CD4-positive, alpha-beta T cell treated with Interleukin-4 for 1 hour (primary cell): ENCODE measurements around the gene NOP9.
A peak's percentile ranks its signal among the peaks of the same experiment; 100 is the strongest.

Experiments used
- DNase-seq, 2 donors: peaks; one replicate each; pipeline ENCODE4 v3.0.0-alpha.2; 2020 to 2022

NOP9 gene

DNA sequence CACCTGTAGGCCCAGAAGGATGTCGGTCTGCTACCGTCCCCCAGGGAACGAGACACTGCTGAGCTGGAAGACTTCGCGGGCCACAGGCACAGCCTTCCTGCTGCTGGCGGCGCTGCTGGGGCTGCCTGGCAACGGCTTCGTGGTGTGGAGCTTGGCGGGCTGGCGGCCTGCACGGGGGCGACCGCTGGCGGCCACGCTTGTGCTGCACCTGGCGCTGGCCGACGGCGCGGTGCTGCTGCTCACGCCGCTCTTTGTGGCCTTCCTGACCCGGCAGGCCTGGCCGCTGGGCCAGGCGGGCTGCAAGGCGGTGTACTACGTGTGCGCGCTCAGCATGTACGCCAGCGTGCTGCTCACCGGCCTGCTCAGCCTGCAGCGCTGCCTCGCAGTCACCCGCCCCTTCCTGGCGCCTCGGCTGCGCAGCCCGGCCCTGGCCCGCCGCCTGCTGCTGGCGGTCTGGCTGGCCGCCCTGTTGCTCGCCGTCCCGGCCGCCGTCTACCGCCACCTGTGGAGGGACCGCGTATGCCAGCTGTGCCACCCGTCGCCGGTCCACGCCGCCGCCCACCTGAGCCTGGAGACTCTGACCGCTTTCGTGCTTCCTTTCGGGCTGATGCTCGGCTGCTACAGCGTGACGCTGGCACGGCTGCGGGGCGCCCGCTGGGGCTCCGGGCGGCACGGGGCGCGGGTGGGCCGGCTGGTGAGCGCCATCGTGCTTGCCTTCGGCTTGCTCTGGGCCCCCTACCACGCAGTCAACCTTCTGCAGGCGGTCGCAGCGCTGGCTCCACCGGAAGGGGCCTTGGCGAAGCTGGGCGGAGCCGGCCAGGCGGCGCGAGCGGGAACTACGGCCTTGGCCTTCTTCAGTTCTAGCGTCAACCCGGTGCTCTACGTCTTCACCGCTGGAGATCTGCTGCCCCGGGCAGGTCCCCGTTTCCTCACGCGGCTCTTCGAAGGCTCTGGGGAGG, 11.3 kb downstream of the NOP9 start, which contains the start of gene LTB4R:
TSS of gene LTB4R (plus strand) at position 857 of the 959 bp plus-strand sequence. CDS start 4,150 bp downstream, outside the sequence.
- peak; percentile 76 to 78 for DNase-seq

DNA sequence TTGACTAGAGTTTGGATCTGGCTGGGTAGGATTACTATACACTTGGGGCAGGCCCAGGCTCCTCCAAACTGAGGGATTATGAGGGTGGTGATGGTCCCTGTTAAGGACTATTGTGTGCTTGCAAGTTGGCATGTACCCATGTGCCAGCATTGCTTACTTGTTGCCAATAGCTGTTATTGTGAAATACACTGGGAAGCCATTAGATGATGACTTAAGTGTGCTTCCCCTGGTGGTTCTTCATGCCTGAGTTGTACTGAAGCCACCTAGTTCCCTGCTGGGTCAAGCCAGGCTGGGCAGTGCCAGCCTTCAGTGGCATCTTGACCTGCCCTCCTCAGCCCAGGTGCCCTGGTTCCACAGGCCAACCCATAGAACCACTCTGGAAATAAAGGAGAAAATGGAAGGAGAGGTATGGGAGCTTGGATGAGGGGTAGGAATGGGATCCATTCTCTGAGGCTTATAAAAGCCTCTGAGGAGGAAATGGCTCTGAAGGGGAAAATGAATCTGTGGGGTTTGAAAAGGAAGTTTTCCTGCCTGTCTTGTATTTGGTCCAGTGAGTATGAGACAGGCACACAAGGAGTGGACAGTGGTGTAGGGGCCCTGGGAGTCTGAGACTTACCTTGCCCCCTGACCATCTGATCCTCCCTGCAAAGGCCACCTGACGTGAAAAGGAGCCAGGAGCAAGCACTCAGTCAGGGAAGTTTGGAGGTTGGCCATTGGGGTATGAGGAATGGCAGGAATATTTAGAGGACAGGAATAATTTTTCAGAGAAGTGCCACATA, 12.4 kb downstream of the NOP9 start:
- DNase-seq, result peak in 1 of 2 donors; percentile 38

DNA sequence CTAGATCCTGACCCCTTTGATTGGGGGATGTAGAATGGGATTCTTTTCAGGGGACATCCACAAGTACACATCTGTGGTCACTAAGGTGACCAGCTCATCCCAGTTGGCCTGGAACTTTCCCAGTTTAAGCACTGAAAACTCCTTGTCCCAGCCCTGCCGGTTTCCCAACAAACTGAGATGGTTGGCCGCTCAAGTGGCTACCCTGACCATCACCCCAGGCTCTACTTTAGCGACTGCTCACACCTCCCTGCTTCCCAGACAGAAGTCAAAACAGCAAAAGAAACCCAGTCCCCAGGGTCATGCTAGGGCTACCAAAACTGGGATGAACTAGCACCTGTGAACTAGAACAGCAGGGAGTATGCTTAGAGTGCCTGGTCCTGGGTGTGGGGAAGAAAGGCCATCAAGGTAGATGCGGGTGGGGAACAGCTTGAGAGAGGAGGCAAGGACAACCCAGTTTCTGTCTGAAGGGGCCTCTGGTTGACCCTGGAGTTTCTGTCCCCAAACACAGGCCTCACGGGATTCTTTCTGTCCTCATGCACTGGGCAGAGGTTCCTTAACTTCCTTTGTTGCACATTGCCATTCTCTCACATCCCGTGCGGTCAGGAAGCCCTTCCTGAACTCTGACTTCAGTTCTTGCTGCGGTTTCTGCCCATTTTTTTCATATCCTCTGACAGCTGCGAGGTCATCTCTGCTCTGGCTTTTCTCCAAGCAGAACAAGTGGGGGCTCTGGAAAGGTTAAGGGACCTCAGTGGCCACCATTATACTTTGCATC, 13.3 kb downstream of the NOP9 start:
- peak; percentile 57 to 65 for DNase-seq

DNA sequence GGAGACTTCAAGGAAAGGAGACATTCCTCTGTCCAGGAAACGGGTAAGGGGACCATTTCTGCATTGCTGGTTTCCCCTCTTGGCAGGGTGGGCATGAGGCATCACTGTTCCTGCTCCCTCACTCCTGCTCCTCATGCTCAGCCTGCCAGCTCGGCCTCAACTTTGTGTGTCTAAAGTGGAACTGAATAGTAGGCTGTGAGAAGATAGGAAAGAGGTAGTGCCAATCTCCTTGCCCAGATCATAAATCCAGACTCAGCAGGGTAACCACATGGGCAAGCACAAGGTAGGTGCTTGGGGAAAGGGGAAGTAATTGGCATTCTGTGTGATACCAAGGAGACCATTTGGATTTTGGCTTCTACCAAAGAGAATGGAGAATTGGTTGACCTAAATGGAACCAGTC, 14.3 kb downstream of the NOP9 start:
- DNase-seq, result no peak

DNA sequence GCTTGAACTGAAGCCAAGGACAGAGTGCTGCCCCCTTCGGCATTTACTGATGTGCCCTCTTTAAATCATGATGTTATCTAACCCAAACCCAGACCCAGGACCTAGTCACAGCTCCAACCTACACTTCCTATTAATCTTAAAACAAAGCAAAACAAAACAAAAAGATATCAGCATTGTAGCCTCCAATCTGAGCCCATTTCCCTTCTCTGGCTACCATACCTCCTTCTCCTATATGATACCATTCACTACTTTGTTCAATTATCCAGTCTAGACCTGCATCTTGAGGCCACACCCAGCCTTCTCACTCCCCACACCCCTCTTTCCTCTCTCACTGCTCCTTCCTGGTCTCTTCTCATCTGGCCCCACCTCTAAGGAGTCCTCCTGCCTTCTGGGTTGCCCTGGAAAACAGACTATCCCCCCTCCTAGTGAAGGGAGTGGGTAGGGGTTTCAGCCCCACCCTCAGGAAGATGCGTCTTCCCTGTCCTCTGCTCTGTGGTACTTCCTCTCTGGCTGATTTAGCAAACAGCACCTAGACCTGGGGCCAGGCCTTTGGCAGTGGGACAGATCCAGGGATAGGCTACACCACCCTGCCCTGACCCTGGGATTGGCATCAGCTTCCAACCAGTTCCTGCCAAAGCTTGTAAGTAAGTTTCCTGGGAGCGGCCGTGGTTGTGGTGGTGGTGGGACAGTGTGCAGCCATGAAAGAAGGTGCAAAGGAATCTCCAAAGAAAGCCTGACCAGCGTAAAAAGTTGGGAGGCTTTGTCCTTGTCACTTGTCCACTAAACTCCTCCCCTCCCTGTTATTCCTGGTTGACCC, 14.9 kb downstream of the NOP9 start:
- no peak for DNase-seq

DNA sequence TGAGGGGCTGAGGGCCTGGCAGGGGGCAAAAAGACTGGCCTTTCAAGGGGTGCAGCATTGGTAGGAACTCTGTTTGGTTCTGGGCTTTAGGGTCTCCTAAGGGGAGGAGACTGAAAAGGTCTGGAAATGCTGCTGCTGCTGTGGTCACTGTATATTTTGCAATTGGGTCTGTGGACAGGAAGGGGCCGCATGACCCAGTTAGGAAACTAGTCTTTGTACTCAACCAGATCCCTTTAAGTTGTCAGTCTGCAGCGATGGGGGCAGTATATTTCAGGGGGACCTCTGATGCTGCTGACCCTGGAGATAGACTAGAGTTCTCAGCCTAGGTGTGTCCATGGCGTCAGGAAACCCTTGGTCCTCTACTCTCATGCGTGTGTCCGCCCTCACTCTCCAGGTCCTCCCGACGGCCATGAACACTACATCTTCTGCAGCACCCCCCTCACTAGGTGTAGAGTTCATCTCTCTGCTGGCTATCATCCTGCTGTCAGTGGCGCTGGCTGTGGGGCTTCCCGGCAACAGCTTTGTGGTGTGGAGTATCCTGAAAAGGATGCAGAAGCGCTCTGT, 15.7 kb downstream of the NOP9 start:
- no peak for DNase-seq

DNA sequence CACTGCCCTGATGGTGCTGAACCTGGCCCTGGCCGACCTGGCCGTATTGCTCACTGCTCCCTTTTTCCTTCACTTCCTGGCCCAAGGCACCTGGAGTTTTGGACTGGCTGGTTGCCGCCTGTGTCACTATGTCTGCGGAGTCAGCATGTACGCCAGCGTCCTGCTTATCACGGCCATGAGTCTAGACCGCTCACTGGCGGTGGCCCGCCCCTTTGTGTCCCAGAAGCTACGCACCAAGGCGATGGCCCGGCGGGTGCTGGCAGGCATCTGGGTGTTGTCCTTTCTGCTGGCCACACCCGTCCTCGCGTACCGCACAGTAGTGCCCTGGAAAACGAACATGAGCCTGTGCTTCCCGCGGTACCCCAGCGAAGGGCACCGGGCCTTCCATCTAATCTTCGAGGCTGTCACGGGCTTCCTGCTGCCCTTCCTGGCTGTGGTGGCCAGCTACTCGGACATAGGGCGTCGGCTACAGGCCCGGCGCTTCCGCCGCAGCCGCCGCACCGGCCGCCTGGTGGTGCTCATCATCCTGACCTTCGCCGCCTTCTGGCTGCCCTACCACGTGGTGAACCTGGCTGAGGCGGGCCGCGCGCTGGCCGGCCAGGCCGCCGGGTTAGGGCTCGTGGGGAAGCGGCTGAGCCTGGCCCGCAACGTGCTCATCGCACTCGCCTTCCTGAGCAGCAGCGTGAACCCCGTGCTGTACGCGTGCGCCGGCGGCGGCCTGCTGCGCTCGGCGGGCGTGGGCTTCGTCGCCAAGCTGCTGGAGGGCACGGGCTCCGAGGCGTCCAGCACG, 16.4 kb downstream of the NOP9 start:
- DNase-seq, result no peak

DNA sequence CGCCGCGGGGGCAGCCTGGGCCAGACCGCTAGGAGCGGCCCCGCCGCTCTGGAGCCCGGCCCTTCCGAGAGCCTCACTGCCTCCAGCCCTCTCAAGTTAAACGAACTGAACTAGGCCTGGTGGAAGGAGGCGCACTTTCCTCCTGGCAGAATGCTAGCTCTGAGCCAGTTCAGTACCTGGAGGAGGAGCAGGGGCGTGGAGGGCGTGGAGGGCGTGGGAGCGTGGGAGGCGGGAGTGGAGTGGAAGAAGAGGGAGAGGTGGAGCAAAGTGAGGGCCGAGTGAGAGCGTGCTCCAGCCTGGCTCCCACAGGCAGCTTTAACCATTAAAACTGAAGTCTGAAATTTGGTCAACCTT, 16.9 kb downstream of the NOP9 start:
- no peak for DNase-seq

DNA sequence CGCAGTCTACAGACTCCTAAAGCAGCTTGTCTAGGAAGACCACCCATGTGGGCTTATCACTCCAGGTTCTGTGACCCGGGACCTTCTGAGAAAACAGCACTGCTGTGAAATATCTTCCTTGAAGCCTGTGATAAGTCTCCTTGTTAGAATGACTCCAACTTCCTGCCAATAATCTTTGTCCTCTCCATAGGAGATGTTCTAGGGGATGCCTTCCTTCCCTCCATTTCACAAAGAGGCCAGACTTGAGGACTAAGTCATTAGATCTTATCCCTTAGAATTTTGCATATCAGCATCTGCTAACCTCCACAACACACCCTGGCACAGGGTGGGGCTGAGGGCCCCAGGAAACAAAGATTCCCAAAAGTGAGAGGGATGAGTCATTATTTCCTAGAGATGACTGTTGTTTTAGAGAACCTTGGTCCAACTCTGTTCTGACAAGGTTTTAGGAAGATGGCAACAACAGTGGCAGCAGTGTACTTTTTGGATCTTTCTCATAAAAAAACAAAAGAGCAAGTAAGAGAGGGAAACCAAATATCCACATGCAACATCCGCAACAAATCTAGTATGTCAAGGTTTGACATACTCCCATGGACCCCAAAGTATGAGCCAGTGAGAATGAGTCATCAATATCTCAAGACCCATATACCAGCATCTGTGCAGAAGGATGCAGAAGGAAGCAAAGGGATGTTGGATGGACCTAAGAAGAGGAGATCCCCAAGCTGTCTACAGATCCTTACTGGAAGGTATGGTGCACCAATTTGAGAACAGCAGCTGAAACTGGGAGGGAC, 17.7 kb downstream of the NOP9 start:
- no peak for DNase-seq

DNA sequence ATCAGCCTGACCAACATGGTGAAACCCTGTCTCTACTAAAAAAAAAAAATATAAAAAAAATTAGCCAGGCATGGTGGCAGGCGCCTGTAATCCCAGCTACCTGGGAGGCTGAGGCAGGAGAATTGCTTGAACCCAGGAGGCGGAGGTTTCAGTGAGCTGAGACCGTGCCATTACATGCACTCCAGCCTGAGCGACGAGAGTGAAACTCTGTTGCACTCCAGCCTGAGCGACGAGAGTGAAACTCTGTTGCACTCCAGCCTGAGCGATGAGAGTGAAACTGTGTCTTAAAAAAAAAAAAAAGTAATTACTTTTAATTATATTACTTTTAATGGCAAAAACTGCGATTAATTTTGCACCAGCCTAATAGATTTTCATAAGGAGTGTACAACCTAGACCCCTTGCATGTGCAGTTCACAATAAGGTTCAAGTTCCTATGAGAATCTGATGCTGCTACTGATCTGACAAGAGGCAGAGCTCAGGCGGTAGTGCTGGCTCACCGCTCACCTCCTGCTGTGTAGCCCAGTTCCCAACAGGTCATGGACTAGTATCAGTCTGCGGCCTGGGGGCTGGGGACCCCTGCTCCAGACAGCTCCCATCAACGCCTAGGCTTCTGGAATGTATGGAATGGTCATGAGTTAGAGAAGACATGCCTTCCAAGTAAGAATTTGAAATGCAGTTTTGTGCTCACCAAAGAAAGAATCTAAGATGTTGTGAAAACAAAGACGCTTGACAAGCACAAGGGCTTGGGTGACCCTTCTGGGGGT, 21.7 kb downstream of the NOP9 start:
- no peak for DNase-seq

DNA sequence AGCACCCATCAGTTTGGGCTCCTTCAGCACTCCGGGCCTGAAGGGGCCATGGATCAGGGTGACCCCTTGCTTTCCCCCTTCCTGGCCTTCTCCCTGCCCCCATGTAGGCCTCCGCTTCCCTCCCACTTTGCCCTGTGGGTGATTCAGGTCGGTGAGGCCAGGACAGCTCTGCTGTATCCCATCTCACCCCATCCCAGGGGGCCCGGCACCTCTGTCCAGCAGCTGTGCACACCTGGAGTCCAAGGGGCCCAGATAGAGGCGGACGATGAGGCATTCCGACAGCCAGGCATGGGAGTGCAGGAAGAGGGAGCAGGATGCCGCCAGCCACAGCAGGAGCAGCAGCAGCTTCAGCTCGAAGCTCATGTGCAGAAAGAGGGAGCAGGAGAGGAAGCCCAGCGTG, 23.0 kb downstream of the NOP9 start:
- DNase-seq, result no peak

DNA sequence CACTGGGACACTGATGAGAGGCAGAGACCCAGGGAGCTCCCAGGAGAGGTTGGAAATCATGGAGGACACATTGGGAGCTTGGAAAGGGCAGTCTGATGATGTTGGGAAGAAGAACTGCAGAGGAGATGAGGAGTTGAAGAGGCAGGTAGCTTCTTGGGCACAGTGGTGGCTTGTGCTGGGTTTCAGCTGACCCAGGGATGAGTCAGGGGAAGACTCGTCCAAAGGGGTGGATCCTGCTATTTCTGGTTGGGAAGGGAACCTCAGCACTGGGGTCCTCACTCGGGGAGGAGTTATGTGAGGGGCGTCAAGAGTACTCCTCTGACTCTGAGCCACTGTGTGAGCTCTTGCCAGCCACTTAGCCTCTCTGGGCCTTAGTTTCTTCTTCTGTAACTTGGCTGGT, 23.7 kb downstream of the NOP9 start:
- DNase-seq, result no peak

DNA sequence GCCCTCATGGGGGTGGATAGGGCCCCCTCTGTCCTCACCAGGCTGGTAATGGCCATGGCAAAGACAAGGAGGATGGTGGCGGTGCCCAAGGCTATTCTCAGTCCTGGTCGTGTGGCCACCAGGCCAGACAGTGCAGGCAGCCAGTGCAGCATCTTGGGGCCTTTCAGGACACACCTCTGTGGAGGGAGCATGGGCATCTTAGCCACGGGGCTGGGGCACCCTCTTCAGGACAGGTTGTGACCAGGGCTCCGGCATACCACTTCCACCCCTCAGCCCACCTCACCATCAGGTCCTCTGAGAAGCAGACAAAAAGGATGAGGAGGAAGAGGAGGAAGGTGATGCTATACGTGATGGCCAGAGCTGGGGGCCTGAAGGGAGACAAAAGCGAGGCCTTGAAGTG, 24.4 kb downstream of the NOP9 start:
- DNase-seq, result no peak

DNA sequence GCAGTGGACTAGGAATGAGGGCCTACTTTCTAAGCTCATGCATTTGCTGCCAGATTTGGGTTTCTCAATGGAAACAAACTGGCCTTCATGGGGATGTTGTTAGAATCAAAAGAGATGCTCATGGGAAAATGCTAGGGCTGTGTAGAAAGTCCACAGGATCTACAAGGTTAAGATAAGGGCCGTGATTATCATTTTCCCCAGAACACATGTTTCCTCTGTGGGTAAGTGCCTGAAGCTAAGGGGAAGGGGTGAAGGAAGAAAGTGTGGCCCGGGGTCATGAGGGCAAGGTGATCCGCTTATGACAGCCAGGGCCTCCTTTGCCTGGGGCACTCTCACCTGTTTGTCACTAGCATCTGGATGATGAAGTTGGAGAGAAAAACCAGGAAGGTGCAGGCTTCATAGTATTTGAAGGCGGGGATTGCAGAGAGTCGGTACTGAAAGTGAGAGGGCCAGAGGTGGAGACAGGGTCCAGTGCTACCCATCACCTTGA, 25.4 kb downstream of the NOP9 start:
- DNase-seq, result no peak

DNA sequence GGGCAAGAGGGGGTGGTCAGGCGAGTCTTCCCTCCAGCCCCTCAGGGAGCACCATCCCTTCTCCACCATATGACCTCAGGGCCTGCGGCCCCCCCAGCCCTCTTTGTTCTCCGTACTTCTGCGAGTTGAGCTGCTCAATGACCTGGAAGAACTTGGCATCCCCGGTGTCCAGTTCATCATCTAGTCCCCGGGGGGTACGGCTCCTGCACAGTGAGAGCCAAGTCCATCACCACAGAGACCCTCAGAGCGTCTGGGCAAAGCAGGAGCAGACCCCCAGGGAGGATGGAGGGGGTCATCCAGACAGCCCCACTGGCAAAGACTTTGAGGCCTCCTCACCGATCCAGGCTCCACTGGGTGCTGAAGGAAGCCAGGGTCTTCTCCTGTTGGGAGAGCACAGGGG, 26.3 kb downstream of the NOP9 start:
- no peak for DNase-seq

DNA sequence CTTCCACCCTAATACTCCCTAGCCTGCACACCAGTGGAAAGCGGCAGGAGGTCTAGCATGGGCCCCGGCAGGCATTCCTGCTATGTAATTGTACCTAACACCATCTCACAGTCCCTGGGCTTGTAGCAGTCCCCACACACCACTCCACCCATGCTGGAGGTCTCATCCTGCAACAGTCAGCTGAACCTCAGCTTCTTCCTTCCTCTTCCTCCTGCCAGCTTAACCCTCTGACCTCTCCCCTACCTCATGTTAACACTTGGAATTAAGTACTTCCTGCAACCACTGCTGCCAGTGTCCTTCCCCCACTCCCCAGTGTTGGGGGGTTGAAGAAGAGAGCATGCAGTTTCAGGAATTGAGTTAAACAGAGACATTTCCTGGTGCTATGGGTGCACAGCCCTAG, 27.7 kb downstream of the NOP9 start:
- no peak for DNase-seq

DNA sequence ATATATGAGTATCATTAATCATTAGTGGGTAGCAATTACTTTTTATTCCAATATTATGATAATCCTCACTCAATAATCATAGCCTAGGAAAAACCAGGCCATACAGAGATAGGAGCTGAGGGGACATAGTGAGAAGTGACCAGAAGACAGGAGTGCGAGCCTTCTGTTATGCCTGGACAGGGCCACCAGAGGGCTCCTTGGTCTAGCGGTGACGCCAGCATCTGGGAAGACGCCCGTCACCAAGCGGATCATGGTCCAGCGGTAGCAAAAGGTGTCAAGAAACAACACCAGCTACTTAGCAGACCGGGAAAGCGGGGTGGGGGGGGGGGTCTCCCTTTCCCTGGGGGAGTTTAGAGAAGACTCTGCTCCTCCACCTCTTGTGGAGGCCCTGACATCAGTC, 28.3 kb downstream of the NOP9 start:
- DNase-seq, result peak in 1 of 2 donors; percentile 46

DNA sequence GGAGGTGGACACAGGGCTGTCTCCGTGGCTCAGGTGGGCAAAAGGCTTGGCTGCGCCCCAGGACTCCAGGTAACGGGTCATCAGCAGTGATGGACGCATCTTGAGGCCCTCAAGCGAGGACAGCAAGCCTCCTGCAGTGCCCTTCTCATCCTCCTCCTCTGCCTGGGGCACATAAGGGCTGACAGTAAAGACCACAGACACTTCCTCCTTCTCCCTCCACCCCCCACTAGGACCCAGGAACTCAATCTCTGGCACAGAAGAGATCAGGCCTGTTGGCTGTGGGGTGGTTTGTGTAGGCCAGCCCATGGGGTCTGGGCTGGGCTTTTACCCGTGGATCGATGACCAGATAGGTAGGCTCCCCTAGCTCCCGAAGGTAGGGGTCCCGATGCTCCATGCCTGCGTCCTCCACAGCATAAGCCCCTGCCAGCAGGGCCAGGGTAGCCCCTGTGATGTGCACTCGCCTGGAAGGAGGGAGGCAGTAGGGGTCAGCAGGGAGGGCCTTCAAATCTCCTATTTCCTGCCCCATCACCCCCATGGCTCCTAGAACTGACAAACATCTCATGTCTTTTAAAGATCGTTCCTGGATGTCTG, 29.5 kb downstream of the NOP9 start:
- DNase-seq, result no peak

DNA sequence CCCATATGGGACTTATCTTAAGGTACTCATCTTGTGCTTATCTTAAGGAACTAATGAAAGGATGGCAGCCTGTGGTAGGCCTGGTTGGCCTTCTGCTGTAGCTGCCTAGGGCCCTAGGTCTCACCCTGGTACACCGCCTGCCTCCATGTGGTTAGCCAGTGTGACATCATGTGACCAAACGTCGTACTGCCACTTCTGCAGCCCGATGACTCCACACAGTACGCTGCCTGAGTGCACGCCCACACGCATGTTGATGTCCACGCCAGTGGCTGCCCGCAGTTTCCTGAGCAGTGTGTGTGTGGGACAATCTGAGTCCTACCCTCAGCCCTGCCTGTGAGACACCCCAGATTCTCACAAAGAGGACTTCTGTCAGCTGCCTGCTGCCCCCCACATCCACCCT, 30.1 kb downstream of the NOP9 start:
- DNase-seq, result peak; percentile 78 to 84
